ENCODE results near the gene MDFI. TPM values are rescaled to one million over a fixed set of nuclear protein-coding genes. Genes with fewer than 3 reads are reported as not detected.

MDFI gene
- polyA plus RNA-seq, 3 donors, result 39.6 to 67.5 (median 47.6) TPM

DNA sequence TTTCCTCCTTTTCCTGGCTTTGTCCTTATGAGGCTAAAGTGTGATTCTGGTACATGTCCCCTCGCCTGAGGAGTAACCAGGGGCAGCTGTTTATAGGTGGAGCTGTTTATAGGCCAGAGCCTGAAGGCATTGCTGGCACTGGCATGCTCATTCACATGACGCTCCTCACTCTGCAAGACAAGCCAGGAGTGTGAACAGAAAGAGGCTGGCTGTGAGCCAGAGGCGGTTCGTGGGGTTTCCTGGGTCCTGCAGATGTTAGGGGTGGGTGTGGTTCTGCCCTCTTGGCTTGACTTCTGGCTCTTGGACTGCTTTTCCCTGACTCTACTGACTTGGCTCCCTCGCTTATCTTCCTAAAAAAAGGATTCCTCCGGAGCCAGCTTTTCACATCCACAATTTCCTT, 12.8 kb upstream of the MDFI start:
- no peak for DNase-seq

GRCh38 chr6:41626022-41626421, 12.2 kb upstream of the MDFI start:
- no peak for DNase-seq

- DNase-seq, result no peak
These were observed 11.4 kb upstream of the MDFI start for GRCh38 chr6:41626917-41627316.

- no peak for DNase-seq
These were observed 9.1 kb upstream of the MDFI start for GRCh38 chr6:41629128-41629527.

- no peak for DNase-seq
These were observed 8.2 kb upstream of the MDFI start for GRCh38 chr6:41630069-41630468.

- no peak for DNase-seq
These were observed 7.3 kb upstream of the MDFI start for GRCh38 chr6:41630946-41631345.

DNA sequence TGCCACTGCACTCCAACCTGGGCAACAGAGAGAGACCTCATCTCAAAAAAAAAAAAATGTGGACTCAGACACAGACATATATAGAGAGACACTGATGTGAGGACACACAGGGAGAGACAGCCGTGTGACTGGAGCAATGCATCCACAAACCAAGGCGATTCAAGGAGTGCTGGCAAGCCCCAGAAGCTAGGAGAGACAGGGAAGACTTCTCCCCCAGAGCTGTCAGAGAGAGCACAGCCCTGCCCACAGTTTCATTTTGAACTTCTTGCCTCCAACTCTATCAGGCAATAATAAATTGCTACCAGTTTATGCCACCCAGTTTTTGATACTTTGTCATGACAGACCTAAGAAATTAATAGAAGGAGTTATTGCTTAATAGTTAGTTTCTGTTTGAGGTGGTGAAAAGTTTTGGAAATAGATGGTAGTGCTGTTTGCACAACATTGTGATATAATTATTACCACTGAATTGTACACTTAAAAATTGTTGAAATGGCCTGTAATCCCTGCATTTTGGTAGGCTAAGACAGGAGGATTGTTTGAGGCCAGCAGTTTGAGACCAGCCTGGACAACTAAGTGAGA, 5.1 kb upstream of the MDFI start:
- no peak for DNase-seq

DNA sequence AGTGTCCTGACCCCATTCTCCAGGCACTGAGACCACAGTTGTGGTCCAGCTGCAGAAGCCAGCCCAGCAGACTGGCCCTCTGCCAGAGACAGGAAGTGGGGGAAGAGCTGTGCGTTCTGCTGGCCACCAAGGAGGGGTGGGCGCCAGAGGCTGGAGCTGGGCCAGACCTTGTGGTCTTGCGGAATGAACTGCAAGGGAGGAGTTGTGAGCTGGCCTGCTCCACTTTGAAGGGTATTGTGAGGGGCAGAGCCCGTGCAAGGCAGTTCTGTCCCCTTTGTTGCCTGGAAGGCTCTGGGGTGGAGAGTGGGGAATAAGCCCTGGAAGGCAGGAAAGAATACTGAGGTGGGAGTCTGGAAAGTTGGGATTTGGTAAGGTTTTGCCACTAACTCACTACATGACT, 3.6 kb upstream of the MDFI start:
- DNase-seq, result no peak

DNA sequence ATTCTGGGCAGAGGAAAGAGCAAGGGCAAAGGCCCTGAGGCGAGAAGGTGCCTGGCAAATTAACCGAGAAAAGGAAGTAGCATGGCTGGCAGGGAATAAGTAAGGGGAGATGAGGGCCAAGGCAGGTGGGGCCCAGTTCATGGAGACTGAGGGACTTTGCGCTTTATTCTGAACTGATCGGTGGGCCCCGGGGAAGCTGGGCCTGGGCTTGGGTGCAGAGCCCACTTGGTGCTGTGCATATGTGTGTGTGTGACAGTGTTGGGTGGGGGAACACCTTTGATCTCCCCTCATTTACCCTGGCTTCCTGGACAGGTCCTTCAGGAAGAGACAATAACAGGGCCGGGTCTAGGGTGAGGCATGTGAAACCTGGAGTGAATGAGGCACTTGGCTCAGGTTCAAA, 2.9 kb upstream of the MDFI start:
- no peak for DNase-seq

DNA sequence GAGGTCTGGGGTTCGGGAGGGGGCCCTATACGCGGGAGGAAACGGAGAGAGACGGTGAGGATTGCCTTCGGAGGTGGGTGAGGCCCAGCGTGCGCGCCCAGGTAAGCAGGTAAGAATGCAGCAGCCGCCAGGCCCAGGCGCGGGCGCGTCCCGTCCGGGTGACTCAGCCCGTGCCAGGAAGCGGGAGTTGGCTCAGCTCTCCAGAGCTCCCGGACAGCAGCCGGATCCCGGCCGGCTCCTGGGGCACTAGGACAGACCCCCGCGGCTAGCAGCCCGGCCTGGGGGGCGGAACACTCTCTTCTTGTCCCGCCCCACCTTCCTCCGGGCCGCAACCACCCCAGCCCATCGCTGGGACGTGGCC, 1.5 kb upstream of the MDFI start:
- no peak for DNase-seq

DNA sequence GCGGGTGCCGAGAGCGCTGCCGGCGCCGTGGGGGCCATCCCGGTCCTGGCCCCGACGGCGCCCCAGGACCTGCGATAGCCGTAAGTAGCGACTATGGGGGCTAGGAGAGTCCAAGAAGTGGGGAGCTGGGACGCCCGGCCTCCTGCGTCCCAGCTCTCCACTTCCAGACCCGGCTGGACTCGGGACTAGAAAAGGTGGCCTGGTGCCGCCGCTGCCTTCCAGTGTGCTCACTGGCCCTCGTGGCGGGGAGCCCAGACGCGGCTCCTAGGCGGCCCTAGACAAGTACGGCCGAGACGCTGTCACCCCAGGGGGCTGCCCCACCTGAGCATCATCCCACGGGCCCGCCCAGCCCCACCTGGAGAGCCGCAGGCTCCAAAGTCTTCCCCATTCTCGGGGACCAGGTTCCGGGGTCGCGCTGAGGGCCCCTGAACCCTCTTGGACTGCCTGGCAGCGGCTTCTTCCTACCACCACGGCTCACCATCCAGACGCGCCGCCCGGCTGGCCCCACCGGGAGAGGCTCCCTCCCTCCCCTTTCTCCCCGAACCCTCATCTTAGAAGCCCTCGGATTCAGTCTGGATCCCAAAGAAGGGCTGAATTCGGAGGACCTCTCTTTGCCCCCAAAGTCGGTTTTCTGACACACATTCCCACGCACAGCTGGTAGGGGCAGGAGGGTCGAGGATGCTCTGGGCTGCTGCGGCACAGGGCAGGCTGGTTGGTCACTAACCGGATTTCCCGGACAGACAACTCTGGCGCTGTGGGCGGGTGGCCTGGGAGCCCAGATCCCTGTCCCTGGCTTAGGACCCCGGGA, 870 bp upstream of the MDFI start:
- DNase-seq, result no peak

GRCh38 chr6:41638935-41639808, 904 bp downstream of the MDFI start:
- DNase-seq, result no peak

DNA sequence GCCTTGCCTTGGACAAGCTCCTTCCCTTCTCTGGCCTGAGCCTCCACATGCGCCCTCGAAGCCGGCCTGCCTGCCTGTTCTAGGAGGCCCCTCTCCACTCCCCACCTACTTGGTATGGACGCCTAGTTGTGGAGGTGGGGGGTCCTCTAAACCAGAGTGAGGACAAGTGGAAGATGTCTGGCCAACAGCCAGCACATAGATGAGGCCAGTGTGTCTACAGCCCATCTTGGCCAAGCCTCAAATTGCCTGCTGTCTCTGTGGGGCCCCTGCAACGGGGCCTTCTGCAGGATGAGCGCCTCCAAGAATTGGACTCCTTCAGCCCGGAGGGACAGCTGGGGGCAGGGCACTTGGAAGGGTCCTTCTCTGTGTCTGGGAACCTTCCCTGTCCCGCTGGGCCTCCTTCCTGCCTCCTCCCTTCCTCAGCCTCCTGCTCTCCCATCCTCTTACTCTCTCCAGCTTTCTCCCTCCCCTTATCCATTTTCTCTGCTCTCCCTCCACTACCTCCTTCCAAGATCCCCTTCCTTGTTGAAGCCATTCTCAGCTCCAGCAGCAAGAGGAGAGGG, 1.6 kb downstream of the MDFI start:
- no peak for DNase-seq

DNA sequence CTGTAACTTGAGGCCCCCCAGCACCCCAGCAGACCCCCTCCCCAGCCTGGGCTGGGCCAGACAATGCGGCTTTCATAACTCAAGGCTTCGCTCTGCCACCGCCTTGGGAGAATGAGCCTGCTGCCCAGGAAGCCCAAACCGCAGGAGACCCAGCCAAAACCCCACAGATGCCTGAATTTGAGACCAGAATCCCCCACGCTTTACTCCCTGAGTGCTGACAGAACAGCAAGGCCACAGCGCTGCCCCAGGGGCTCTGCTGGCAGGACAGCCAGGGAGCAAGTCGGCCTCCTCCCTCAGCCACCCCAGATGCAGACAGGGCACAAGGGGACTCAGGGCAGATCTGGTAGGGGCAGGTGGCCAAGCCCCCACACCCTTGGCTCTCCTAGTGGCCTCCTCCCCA, 2.2 kb downstream of the MDFI start:
- no peak for DNase-seq

- DNase-seq, result no peak
These were observed 3.2 kb downstream of the MDFI start for GRCh38 chr6:41641352-41641925.

DNA sequence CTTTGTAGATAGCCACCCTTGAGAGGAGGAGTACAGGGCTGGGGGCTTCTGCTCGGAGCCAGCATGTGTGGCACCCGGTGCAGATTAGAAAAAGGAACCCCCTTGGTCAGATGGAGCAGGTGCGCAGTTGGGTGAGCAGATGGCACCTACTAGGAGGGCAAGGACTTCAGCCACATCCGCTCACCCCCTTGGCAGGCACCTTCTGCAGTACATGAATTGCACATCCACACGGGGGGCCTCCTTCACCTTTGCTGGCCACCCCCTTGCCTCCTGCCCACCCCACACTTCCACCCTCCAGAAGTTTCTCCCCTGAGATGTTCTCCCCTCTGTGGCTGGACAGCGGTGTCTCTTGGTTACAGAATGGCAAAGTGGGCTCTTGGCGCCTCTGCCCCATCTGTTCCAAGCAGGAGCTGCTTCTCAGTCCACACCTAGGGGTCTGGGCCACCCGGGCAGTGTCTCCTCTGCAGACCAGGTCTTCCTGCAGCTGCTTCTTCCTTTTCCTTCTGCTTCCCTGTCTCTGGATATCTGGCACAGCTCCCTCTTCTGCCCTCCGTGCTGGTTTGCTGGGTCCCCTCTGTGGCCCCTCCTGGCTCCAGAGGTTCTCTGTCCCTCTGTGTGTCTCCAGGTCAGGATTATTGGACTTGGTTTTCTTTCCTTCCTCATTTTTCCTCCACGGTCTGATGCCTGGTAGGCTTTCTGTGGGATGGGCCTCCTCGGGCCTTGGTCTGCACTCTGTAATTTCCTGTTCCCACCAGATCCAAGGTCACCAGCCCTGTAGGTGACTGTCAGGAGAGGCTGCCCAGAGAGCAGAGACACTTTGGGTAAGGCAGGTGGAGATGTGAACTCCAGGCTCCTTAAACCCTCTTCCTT, 4.1 kb downstream of the MDFI start:
- DNase-seq, result no peak

DNA sequence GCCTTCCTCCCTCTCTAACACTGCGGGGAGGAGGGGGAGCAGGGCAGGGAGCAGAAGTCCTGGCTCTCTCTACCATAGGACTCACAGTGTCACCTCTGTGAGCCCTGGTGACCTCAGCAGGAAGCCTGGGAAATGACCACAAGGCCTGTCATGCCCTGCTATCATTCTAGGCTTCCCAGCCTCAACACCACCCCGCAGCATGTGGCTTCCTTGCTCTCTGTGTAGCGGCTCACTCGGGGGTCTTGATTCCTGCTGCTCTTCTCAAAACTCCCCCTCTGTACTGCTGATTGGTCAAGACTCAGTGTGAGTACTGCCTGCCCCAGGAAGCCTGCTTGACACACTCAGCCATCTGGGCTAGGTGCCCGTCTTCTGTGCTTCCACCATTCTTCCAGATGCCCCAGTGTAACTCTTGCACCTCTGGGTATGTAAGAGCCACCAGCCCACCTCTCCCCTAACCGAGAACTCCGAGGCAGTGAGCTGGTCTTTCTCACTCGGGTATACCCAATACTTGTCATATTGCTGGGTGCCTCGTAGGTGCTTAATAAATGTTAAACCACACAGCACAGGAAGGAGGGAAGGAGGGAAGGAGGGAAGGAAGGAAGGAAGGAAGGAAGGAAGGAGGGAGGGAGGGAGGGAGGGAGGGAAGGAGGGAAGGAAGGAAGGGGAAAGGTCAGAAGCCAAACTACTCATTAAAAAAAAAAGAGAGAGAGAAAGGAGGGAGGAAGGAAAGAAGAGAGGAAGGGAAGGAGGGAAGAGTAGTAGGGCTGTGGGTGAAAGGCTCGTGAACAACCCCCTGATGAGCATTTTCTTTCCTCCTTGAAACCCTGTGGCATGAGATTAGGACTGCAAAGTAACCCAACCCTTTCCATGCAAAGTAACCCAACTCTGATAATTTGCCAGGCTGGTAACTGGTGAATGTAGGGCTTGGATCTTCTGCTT, 5.0 kb downstream of the MDFI start:
- DNase-seq, result no peak

- no peak for DNase-seq
These were observed 5.6 kb downstream of the MDFI start for GRCh38 chr6:41643899-41644269.

- no peak for DNase-seq
These were observed 6.1 kb downstream of the MDFI start for GRCh38 chr6:41644297-41644879.
